Mesenchymal stem cell (in vitro differentiated cells and primary cell): Measurements from ENCODE around the gene GDF2.

Source experiments
- DNase-seq: peaks from one replicate; pipeline ENCODE4 v3.0.0-alpha.2; 2013
- H2AFZ ChIP-seq: one replicate; pipeline ENCODE4 v1.6.1; 2013; ENCODE audit warnings: low read depth, mild to moderate bottlenecking, control low read depth, inconsistent platforms, low read length, moderate library complexity
- H2AK5ac ChIP-seq: 2 replicates; pipeline ENCODE4 v1.6.1; 2013; ENCODE audit warnings: low read length, moderate library complexity, mild to moderate bottlenecking, inconsistent platforms; ENCODE audit not compliant: severe bottlenecking
- H2BK120ac ChIP-seq: one replicate; pipeline ENCODE4 v1.6.1; 2013; ENCODE audit warnings: low read depth, mild to moderate bottlenecking, inconsistent platforms, low read length, moderate library complexity
- H2BK12ac ChIP-seq, 2 experiments: one replicate each; pipeline ENCODE4 v1.6.1; 2013; ENCODE audit warnings: inconsistent platforms in 2 of 2, low read length in 2 of 2, mild to moderate bottlenecking in 2 of 2, moderate library complexity in 2 of 2, control low read depth in 1 of 2
- H2BK15ac ChIP-seq: one replicate; pipeline ENCODE4 v1.6.1; 2013; ENCODE audit warnings: mild to moderate bottlenecking, low read depth, inconsistent platforms; ENCODE audit not compliant: poor library complexity, severe bottlenecking
- H2BK5ac ChIP-seq: 2 replicates; pipeline ENCODE4 v1.6.1; 2013; ENCODE audit warnings: low read depth, mild to moderate bottlenecking, low read length, control low read depth, inconsistent platforms; ENCODE audit not compliant: poor library complexity, severe bottlenecking
- H3K14ac ChIP-seq, 2 experiments: one replicate each; pipeline ENCODE4 v1.6.1; 2013; ENCODE audit warnings: inconsistent platforms in 2 of 2, low read length in 2 of 2, control low read depth in 1 of 2, mild to moderate bottlenecking in 1 of 2, moderate library complexity in 1 of 2
- H3K18ac ChIP-seq, 2 experiments: one replicate each; pipeline ENCODE4 v1.6.1; 2013; ENCODE audit warnings: inconsistent platforms in 2 of 2, low read length in 2 of 2, control low read depth in 1 of 2, low read depth in 1 of 2, mild to moderate bottlenecking in 1 of 2
- H3K23ac ChIP-seq, 2 experiments: one replicate each; pipeline ENCODE4 v1.6.1; 2013; ENCODE audit warnings: inconsistent platforms in 2 of 2, low read length in 2 of 2, mild to moderate bottlenecking in 2 of 2, moderate library complexity in 2 of 2, control low read depth in 1 of 2
- H3K27ac ChIP-seq: 2 replicates; pipeline ENCODE4 v1.5.1; 2013; ENCODE audit warnings: mild to moderate bottlenecking, moderate library complexity, low read length, control low read depth, inconsistent platforms; ENCODE audit not compliant: poor library complexity, severe bottlenecking
- H3K27me3 ChIP-seq, 2 experiments: 2 replicates each; pipeline versions ENCODE4 v1.6.1 to v1.7.0; 2013; ENCODE audit warnings: low read length in 2 of 2, mild to moderate bottlenecking in 2 of 2, moderate library complexity in 2 of 2, control low read depth in 1 of 2, inconsistent platforms in 1 of 2; ENCODE audit not compliant: control insufficient read depth in 1 of 2, insufficient read depth in 1 of 2
- H3K36me3 ChIP-seq, 2 experiments: 2 replicates each; pipeline versions ENCODE4 v1.6.1 to v1.7.0; 2013; ENCODE audit warnings: low read length in 2 of 2, control low read depth in 1 of 2, inconsistent platforms in 1 of 2, low read depth in 1 of 2, mild to moderate bottlenecking in 1 of 2; ENCODE audit not compliant: insufficient read depth in 2 of 2, control insufficient read depth in 1 of 2
- H3K4ac ChIP-seq, 2 experiments: one replicate each; pipeline ENCODE4 v1.6.1; 2013; ENCODE audit warnings: inconsistent platforms in 2 of 2, low read length in 2 of 2, mild to moderate bottlenecking in 2 of 2, moderate library complexity in 2 of 2, control low read depth in 1 of 2, low read depth in 1 of 2
- H3K4me1 ChIP-seq: 2 replicates; pipeline ENCODE4 v1.6.1; 2013; ENCODE audit warnings: low read depth, low read length, control low read depth; ENCODE audit not compliant: control insufficient read depth, insufficient read depth
- H3K4me2 ChIP-seq: 2 replicates; pipeline ENCODE4 v1.6.1; 2013; ENCODE audit warnings: low read length, mild to moderate bottlenecking, inconsistent platforms; ENCODE audit not compliant: poor library complexity, severe bottlenecking
- H3K4me3 ChIP-seq, 2 experiments: 2 replicates each; pipeline versions ENCODE4 v1.5.1 to v1.7.0; 2013; ENCODE audit warnings: low read length in 2 of 2, mild to moderate bottlenecking in 2 of 2, control low read depth in 1 of 2, low read depth in 1 of 2; ENCODE audit not compliant: insufficient read depth in 1 of 2
- H3K79me1 ChIP-seq: replicated peaks from 2 replicates; pipeline ENCODE4 v1.6.1; 2013; ENCODE audit warnings: mild to moderate bottlenecking, control low read depth, low read length, inconsistent platforms; ENCODE audit not compliant: poor library complexity, severe bottlenecking
- H3K9ac ChIP-seq: 2 replicates; pipeline ENCODE4 v1.7.0; 2013; ENCODE audit warnings: mild to moderate bottlenecking, low read length, moderate library complexity
- H3K9me3 ChIP-seq: 2 replicates; pipeline ENCODE4 v1.7.0; 2013; ENCODE audit warnings: mild to moderate bottlenecking, low read length; ENCODE audit not compliant: control insufficient read depth
- H4K8ac ChIP-seq: one replicate; pipeline ENCODE4 v1.6.1; 2013; ENCODE audit warnings: inconsistent platforms, mild to moderate bottlenecking, low read length, moderate library complexity
- H4K91ac ChIP-seq: one replicate; pipeline ENCODE4 v1.6.1; 2013; ENCODE audit warnings: mild to moderate bottlenecking, low read length, inconsistent platforms
- WGBS: methylation state at CpG from one replicate; pipeline ENCODE4 v1.1.7; 2013; ENCODE audit warnings: mixed read lengths; 5-methylcytosine and 5-hydroxymethylcytosine counted together

Gene GDF2

DNA sequence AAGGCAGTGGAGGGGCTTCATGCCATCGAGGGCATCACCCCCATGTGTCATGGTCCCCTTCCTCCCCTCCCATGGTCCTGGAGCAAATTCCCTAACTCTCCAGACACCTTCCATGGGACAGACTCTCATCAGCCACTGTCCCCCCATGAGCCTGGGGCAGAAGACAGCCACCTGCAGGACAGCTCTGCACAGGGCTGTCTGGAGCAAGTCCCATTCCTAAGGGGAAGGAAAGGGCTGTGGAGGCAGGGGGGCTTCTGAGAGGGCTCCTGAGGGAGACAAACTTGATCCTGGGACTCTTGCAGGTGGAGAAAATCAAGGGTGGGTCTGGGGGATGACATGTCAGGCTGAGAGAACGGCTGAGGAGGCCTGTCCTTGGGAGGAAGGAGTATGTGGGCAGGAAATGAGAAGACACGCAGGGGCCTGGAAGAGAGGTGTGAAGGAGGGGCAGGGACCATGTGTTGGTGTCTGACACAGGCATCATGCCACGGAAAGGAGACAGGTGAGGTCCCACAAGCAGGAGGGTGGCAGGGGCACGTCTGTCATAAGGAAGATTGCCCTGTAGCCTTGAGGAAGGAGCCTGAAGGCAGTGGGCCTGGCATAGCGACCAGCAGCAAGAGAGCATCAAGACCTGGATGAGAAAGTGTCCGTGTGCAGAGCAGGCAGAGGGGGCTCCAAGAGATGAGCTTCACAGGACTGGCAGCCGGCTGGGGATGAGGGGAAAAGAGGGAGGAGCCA, 36.7 kb upstream of the GDF2 start:
- H4K8ac ChIP-seq = no peak overlapping the region
- H3K4me2 ChIP-seq = no peak overlapping the region
- H3K27ac ChIP-seq = no peak overlapping the region
- H2BK12ac ChIP-seq = no peak overlapping the region
- H3K23ac ChIP-seq = no peak overlapping the region
- H2BK120ac ChIP-seq = no peak overlapping the region
- no peaks in the 10 kb centered on the region for H3K36me3 ChIP-seq
- no peak overlapping the region for H3K4me3 ChIP-seq
- H3K9me3 ChIP-seq = no peaks in the 10 kb centered on the region
- no peak overlapping the region for H2AK5ac ChIP-seq
- no peak overlapping the region for H2AFZ ChIP-seq
- H3K14ac ChIP-seq = no peak overlapping the region
- H2BK5ac ChIP-seq = no peak overlapping the region
- no peaks in the 10 kb centered on the region for H3K79me1 ChIP-seq
- H3K4me1 ChIP-seq = no peaks in the 10 kb centered on the region
- no peak overlapping the region for H2BK15ac ChIP-seq
- peaks cover 24 to 58% of the 10 kb centered on the region in 2 experiments for H3K27me3 ChIP-seq
- WGBS = 56% methylated on average over 8 of the region's 8 CpGs
- H3K9ac ChIP-seq = no peak overlapping the region
- no peak overlapping the region for H3K18ac ChIP-seq
- no peak overlapping the region for H3K4ac ChIP-seq
- DNase-seq = no peak
- no peak overlapping the region for H4K91ac ChIP-seq

DNA sequence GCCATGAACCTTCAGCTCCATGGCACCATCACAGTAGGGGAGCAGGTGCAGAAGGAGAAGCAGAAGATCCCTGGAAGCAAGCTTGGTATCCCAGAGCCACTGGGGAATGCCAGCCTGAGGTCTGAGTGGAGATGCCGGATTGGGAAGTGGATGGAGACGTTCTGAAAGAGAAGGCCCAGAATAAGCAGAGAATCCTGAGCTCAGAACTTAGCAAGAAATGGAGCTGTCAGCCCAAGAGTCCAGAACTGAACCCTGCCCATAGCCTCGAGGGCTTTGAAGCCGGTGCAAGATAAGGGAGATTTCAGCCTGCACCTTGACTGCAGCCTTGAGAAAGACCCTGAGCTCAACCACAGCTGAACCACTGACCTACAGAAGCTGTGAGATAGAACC, 36.1 kb upstream of the GDF2 start:
- Histone ChIP-seq H2BK12ac (no peak overlapping the region), H4K91ac (no peak overlapping the region), H3K36me3 (no peaks in the 10 kb centered on the region), H4K8ac (no peak overlapping the region), H3K4me1 (no peaks in the 10 kb centered on the region), H3K14ac (no peak overlapping the region), H2AK5ac (no peak overlapping the region), H3K9me3 (no peaks in the 10 kb centered on the region), H3K27me3 (peaks cover 24 to 59% of the 10 kb centered on the region in 2 experiments), H2BK5ac (no peak overlapping the region), H3K79me1 (no peaks in the 10 kb centered on the region), H3K18ac (no peak overlapping the region), H3K23ac (no peak overlapping the region), H2BK120ac (no peak overlapping the region), H3K4me2 (no peak overlapping the region), H3K4ac (no peak overlapping the region), H2BK15ac (no peak overlapping the region), H3K27ac (no peak overlapping the region), H2AFZ (no peak overlapping the region), H3K9ac (no peak overlapping the region), H3K4me3 (no peak overlapping the region)
- 64% methylated on average over 4 of the region's 4 CpGs for WGBS
- no peak for DNase-seq

DNA sequence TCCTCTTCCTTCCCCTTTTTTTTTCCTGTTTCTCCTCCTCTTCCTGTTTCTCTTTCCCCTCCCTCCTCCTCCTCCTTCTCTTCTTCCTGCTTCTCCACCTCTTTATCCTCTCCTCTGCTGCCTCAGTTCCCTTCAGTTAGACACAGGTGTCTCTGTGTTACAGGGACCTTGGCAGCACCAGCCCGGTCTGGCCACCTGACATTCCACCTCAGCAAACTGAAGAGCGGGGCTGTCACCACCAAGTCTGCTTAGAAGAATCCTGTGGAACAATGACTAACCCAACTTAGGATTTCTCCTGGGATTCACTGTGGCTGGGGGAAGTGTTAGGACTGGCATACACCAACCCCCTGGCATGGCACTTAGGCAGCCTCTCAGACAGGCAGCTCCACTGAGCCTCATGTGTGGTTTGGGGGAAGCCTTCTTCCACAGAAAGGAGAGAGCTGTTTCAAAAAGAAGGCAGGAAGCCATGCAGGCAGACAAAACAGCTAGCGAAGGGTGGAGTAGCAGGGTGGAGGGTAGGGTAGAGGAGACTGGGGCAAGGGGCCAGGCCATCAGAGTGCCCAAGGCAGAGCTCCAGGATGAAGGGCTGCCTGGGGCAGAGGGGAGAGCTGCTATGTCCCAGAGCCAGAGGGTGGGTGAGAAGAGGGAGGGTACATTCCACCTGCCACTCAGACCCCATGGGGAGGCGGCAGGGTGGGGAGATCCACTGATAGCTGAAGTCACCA, 35.5 kb upstream of the GDF2 start:
- Histone ChIP-seq H2AFZ (no peak overlapping the region), H2BK5ac (no peak overlapping the region), H3K14ac (no peak overlapping the region), H4K91ac (no peak overlapping the region), H3K4me2 (no peak overlapping the region), H3K4me3 (no peak overlapping the region), H3K4ac (no peak overlapping the region), H2BK15ac (no peak overlapping the region), H3K27me3 (peaks cover 27 to 54% of the 10 kb centered on the region in 2 experiments), H3K23ac (no peak overlapping the region), H3K27ac (no peak overlapping the region), H3K36me3 (no peaks in the 10 kb centered on the region), H3K18ac (no peak overlapping the region), H3K9me3 (no peaks in the 10 kb centered on the region), H3K79me1 (no peaks in the 10 kb centered on the region), H2BK12ac (no peak overlapping the region), H4K8ac (no peak overlapping the region), H3K9ac (no peak overlapping the region), H3K4me1 (no peaks in the 10 kb centered on the region), H2AK5ac (no peak overlapping the region), H2BK120ac (no peak overlapping the region)
- 89% methylated on average over 4 of the region's 4 CpGs for WGBS
- no peak for DNase-seq

DNA sequence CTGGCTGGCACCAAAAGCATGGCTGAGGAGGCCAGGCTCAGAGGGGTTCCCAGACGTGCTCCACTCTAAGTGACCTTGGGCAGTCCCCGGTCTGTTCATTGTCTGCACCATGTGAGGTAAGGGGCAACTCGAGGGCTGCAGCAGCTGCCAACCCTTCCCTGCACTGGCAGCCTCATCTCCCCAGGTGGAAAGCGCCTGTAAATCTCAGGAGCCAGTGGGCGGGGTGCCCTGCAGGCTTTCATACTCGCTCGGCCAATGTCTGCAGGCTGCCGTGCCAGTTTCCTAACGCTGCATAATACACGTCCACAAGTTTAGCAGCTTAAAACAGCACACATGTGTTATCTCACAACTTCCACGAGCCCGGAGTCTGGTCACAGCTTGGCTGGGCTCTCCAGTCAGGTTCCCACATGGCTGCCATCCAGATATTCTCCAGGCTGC, 34.9 kb upstream of the GDF2 start:
- H3K36me3 ChIP-seq = no peaks in the 10 kb centered on the region
- H3K14ac ChIP-seq = no peak overlapping the region
- H3K27me3 ChIP-seq = peaks cover 30 to 50% of the 10 kb centered on the region in 2 experiments
- H3K4ac ChIP-seq = no peak overlapping the region
- no peaks in the 10 kb centered on the region for H3K9me3 ChIP-seq
- H2BK5ac ChIP-seq = no peak overlapping the region
- H3K27ac ChIP-seq = no peak overlapping the region
- no peak for DNase-seq
- H3K9ac ChIP-seq = no peak overlapping the region
- H4K8ac ChIP-seq = no peak overlapping the region
- no peaks in the 10 kb centered on the region for H3K4me1 ChIP-seq
- H3K23ac ChIP-seq = no peak overlapping the region
- no peak overlapping the region for H4K91ac ChIP-seq
- 64% methylated on average over 12 of the region's 12 CpGs for WGBS
- no peak overlapping the region for H2AK5ac ChIP-seq
- no peak overlapping the region for H2BK12ac ChIP-seq
- H3K4me3 ChIP-seq = no peak overlapping the region
- no peak overlapping the region for H2AFZ ChIP-seq
- H3K79me1 ChIP-seq = no peaks in the 10 kb centered on the region
- no peak overlapping the region for H3K4me2 ChIP-seq
- H3K18ac ChIP-seq = no peak overlapping the region
- no peak overlapping the region for H2BK15ac ChIP-seq
- H2BK120ac ChIP-seq = no peak overlapping the region
